ENCODE data around the gene PPFIA2. TPM values are rescaled to one million over a fixed set of nuclear protein-coding genes. Genes with fewer than 3 reads are reported as not detected.

Gene PPFIA2
- total RNA-seq, 5 donors from 2014 or later (not counting 1 experiment from before 2014, with no cell fraction given), result not detected

GRCh38 chr12:81633127-81633526 is 126.0 kb downstream of the PPFIA2 start:
- DNase-seq (no peak), ATAC-seq (replicated peaks in 1 of 4) (no peak)
- no peaks in the 10 kb centered on the region for H3K4me1 Mint-ChIP-seq
- no peak overlapping the region for H3K27ac Mint-ChIP-seq
- Histone ChIP-seq H3K9me3 (no peaks in the 10 kb centered on the region), H3K27ac (ENCODE audit: low read length) (no peak overlapping the region), H3K27me3 (replicated peaks in 1 of 2; ENCODE audit: control insufficient read depth in 2 of 2, extremely low read depth in 1 of 2, insufficient read depth in 2 of 2, low read length in 1 of 2) (no peaks in the 10 kb centered on the region), H3K36me3 (ENCODE audit: control insufficient read depth in 2 of 2, extremely low read depth in 1 of 2, insufficient read depth in 1 of 2, low read length in 1 of 2) (no peaks in the 10 kb centered on the region), H3K4me1 (ENCODE audit: control insufficient read depth in 1 of 2, extremely low read depth in 1 of 2, insufficient read depth in 2 of 2, low read length in 2 of 2) (no peaks in the 10 kb centered on the region), H3K4me3 (ENCODE audit: control insufficient read depth in 1 of 2, extremely low read depth in 1 of 2, low read length in 1 of 2) (no peak overlapping the region)
- H3K9me3 Mint-ChIP-seq, result no peaks in the 10 kb centered on the region
- H3K36me3 Mint-ChIP-seq, result no peaks in the 10 kb centered on the region
- H3K4me3 Mint-ChIP-seq, result no peak overlapping the region
- H3K27me3 Mint-ChIP-seq, result peaks cover 0 to 5% of the 10 kb centered on the region in 2 donors
- ChIA-PET POLR2A (no interaction called here), CTCF (interaction anchor here in 1 of 2 donors (1.7 kb wide), 1 partner anchor 11 kb away, joined by 5 read pairs; no protein-coding TSS in a partner anchor)

- ChIA-PET CTCF (interaction anchor here in 1 of 2 donors (0.6 kb wide), 1 partner anchor 142 kb away, joined by 3 read pairs; no protein-coding TSS in a partner anchor), POLR2A (interaction anchor here in 1 of 2 donors (0.6 to 0.7 kb wide), 2 partner anchors 21 to 24 kb away, joined by 5 to 6 read pairs; no protein-coding TSS in a partner anchor)
- Mint-ChIP-seq H3K4me3 (no peak overlapping the region), H3K27ac (no peak overlapping the region), H3K36me3 (no peaks in the 10 kb centered on the region), H3K27me3 (peaks cover 0 to 5% of the 10 kb centered on the region in 2 donors), H3K9me3 (no peaks in the 10 kb centered on the region), H3K4me1 (no peaks in the 10 kb centered on the region)
- no peak for DNase-seq
- H3K4me1 ChIP-seq (ENCODE audit: control insufficient read depth in 1 of 2, extremely low read depth in 1 of 2, insufficient read depth in 2 of 2, low read length in 2 of 2), result no peaks in the 10 kb centered on the region
- H3K36me3 ChIP-seq (ENCODE audit: control insufficient read depth in 2 of 2, extremely low read depth in 1 of 2, insufficient read depth in 1 of 2, low read length in 1 of 2), result no peaks in the 10 kb centered on the region
- no peak overlapping the region for H3K27ac ChIP-seq (ENCODE audit: low read length)
- H3K27me3 ChIP-seq (replicated peaks in 1 of 2; ENCODE audit: control insufficient read depth in 2 of 2, extremely low read depth in 1 of 2, insufficient read depth in 2 of 2, low read length in 1 of 2), result no peaks in the 10 kb centered on the region
- H3K9me3 ChIP-seq, result no peaks in the 10 kb centered on the region
- no peak overlapping the region for H3K4me3 ChIP-seq (ENCODE audit: control insufficient read depth in 1 of 2, extremely low read depth in 1 of 2, low read length in 1 of 2)
- no CpG with 5 or more reads among the region's 4 CpGs for WGBS (ENCODE audit: insufficient coverage)
- no peak for ATAC-seq (replicated peaks in 1 of 4)
These were observed 131.6 kb downstream of the PPFIA2 start for GRCh38 chr12:81627336-81628189.

GRCh38 chr12:81626406-81626805 is 132.7 kb downstream of the PPFIA2 start:
- peaks cover 0 to 5% of the 10 kb centered on the region in 2 donors for H3K27me3 Mint-ChIP-seq
- H3K4me1 ChIP-seq (ENCODE audit: control insufficient read depth in 1 of 2, extremely low read depth in 1 of 2, insufficient read depth in 2 of 2, low read length in 2 of 2), result no peaks in the 10 kb centered on the region
- no CpG with 5 or more reads among the region's 1 CpG for WGBS (ENCODE audit: insufficient coverage)
- ChIA-PET POLR2A (no interaction called here), CTCF (no interaction called here)
- H3K9me3 Mint-ChIP-seq, result no peaks in the 10 kb centered on the region
- DNase-seq (no peak), ATAC-seq (replicated peaks in 1 of 4) (no peak)
- H3K9me3 ChIP-seq, result no peaks in the 10 kb centered on the region
- H3K27me3 ChIP-seq (replicated peaks in 1 of 2; ENCODE audit: control insufficient read depth in 2 of 2, extremely low read depth in 1 of 2, insufficient read depth in 2 of 2, low read length in 1 of 2), result no peaks in the 10 kb centered on the region
- H3K4me3 Mint-ChIP-seq, result no peak overlapping the region
- no peaks in the 10 kb centered on the region for H3K36me3 Mint-ChIP-seq
- no peak overlapping the region for H3K4me3 ChIP-seq (ENCODE audit: control insufficient read depth in 1 of 2, extremely low read depth in 1 of 2, low read length in 1 of 2)
- H3K4me1 Mint-ChIP-seq, result no peaks in the 10 kb centered on the region
- no peaks in the 10 kb centered on the region for H3K36me3 ChIP-seq (ENCODE audit: control insufficient read depth in 2 of 2, extremely low read depth in 1 of 2, insufficient read depth in 1 of 2, low read length in 1 of 2)
- H3K27ac ChIP-seq (ENCODE audit: low read length), result no peak overlapping the region
- H3K27ac Mint-ChIP-seq, result no peak overlapping the region

- Histone ChIP-seq H3K4me1 (ENCODE audit: control insufficient read depth in 1 of 2, extremely low read depth in 1 of 2, insufficient read depth in 2 of 2, low read length in 2 of 2) (no peaks in the 10 kb centered on the region), H3K9me3 (no peaks in the 10 kb centered on the region), H3K4me3 (ENCODE audit: control insufficient read depth in 1 of 2, extremely low read depth in 1 of 2, low read length in 1 of 2) (no peak overlapping the region), H3K36me3 (ENCODE audit: control insufficient read depth in 2 of 2, extremely low read depth in 1 of 2, insufficient read depth in 1 of 2, low read length in 1 of 2) (no peaks in the 10 kb centered on the region), H3K27ac (ENCODE audit: low read length) (no peak overlapping the region), H3K27me3 (replicated peaks in 1 of 2; ENCODE audit: control insufficient read depth in 2 of 2, extremely low read depth in 1 of 2, insufficient read depth in 2 of 2, low read length in 1 of 2) (no peaks in the 10 kb centered on the region)
- H3K27me3 Mint-ChIP-seq, result peaks cover 1 to 4% of the 10 kb centered on the region in 2 donors
- H3K9me3 Mint-ChIP-seq, result no peaks in the 10 kb centered on the region
- no CpG with 5 or more reads among the region's 2 CpGs for WGBS (ENCODE audit: insufficient coverage)
- H3K4me3 Mint-ChIP-seq, result no peak overlapping the region
- DNase-seq, result no peak
- ChIA-PET CTCF (interaction anchor here in 1 of 2 donors (0.7 kb wide), 1 partner anchor 1076 kb away, joined by 7 read pairs; no protein-coding TSS in a partner anchor), POLR2A (no interaction called here)
- no peak overlapping the region for H3K27ac Mint-ChIP-seq
- H3K4me1 Mint-ChIP-seq, result no peaks in the 10 kb centered on the region
- no peak for ATAC-seq (replicated peaks in 1 of 4)
- H3K36me3 Mint-ChIP-seq, result no peaks in the 10 kb centered on the region
These were observed 141.2 kb downstream of the PPFIA2 start for GRCh38 chr12:81617915-81618314.

GRCh38 chr12:81615026-81615588 is 144.0 kb downstream of the PPFIA2 start:
- no peak for DNase-seq
- H3K27me3 ChIP-seq (replicated peaks in 1 of 2; ENCODE audit: control insufficient read depth in 2 of 2, extremely low read depth in 1 of 2, insufficient read depth in 2 of 2, low read length in 1 of 2), result no peaks in the 10 kb centered on the region
- no peak overlapping the region for H3K4me3 Mint-ChIP-seq
- no peaks in the 10 kb centered on the region for H3K36me3 ChIP-seq (ENCODE audit: control insufficient read depth in 2 of 2, extremely low read depth in 1 of 2, insufficient read depth in 1 of 2, low read length in 1 of 2)
- POLR2A ChIA-PET, result no interaction called here
- no peak for ATAC-seq (replicated peaks in 1 of 4)
- no peak overlapping the region for H3K4me3 ChIP-seq (ENCODE audit: control insufficient read depth in 1 of 2, extremely low read depth in 1 of 2, low read length in 1 of 2)
- 83% methylated on average over 2 of the region's 3 CpGs for WGBS (ENCODE audit: insufficient coverage)
- no peak overlapping the region for H3K27ac Mint-ChIP-seq
- H3K9me3 ChIP-seq, result no peaks in the 10 kb centered on the region
- no peak overlapping the region for H3K27ac ChIP-seq (ENCODE audit: low read length)
- no peaks in the 10 kb centered on the region for H3K4me1 Mint-ChIP-seq
- CTCF ChIA-PET, result no interaction called here
- H3K9me3 Mint-ChIP-seq, result no peaks in the 10 kb centered on the region
- no peaks in the 10 kb centered on the region for H3K36me3 Mint-ChIP-seq
- H3K4me1 ChIP-seq (ENCODE audit: control insufficient read depth in 1 of 2, extremely low read depth in 1 of 2, insufficient read depth in 2 of 2, low read length in 2 of 2), result no peaks in the 10 kb centered on the region
- H3K27me3 Mint-ChIP-seq, result peaks cover 0 to 1% of the 10 kb centered on the region in 2 donors

- H3K27ac Mint-ChIP-seq, result no peak overlapping the region
- no peaks in the 10 kb centered on the region for H3K9me3 Mint-ChIP-seq
- ATAC-seq (replicated peaks in 1 of 4), result no peak
- no peaks in the 10 kb centered on the region for H3K36me3 Mint-ChIP-seq
- Histone ChIP-seq H3K9me3 (no peaks in the 10 kb centered on the region), H3K4me3 (ENCODE audit: control insufficient read depth in 1 of 2, extremely low read depth in 1 of 2, low read length in 1 of 2) (no peak overlapping the region), H3K36me3 (ENCODE audit: control insufficient read depth in 2 of 2, extremely low read depth in 1 of 2, insufficient read depth in 1 of 2, low read length in 1 of 2) (no peaks in the 10 kb centered on the region), H3K27me3 (replicated peaks in 1 of 2; ENCODE audit: control insufficient read depth in 2 of 2, extremely low read depth in 1 of 2, insufficient read depth in 2 of 2, low read length in 1 of 2) (no peaks in the 10 kb centered on the region), H3K4me1 (ENCODE audit: control insufficient read depth in 1 of 2, extremely low read depth in 1 of 2, insufficient read depth in 2 of 2, low read length in 2 of 2) (no peaks in the 10 kb centered on the region), H3K27ac (ENCODE audit: low read length) (no peak overlapping the region)
- H3K4me1 Mint-ChIP-seq, result no peaks in the 10 kb centered on the region
- DNase-seq, result no peak
- H3K4me3 Mint-ChIP-seq, result no peak overlapping the region
- WGBS (ENCODE audit: insufficient coverage), result 75% methylated on average over 15 of the region's 18 CpGs
- POLR2A ChIA-PET, result no interaction called here
- peaks cover 0 to 3% of the 10 kb centered on the region in 2 donors for H3K27me3 Mint-ChIP-seq
- CTCF ChIA-PET, result interaction anchor here (0.6 to 0.7 kb wide), 3 partner anchors 40 to 720 kb away, joined by 3 read pairs; no protein-coding TSS in a partner anchor
These were observed 147.9 kb downstream of the PPFIA2 start for GRCh38 chr12:81610955-81611889.
